ENCODE data around the gene TBC1D22A.

The TBC1D22A gene

DNA sequence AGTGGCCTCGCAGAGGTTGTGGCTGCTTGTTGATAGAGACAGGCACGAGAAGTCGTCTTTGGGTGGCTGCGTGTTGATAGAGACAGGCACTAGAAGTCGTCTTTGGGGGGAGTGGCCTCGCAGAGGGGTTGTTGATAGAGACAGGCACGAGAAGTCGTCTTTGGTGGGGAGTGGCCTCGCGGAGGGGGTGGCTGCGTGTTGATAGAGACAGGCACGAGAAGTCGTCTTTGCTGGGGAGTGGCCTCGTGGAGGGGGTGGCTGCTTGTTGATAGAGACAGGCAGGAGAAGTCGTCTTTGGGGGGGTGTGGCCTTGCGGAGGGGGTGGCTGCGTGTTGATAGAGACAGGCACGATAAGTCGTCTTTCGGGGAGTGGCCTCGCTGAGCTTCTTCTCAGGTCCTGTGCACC lies 328.8 kb downstream of the TBC1D22A start:
- DNase-seq, result no peak

DNA sequence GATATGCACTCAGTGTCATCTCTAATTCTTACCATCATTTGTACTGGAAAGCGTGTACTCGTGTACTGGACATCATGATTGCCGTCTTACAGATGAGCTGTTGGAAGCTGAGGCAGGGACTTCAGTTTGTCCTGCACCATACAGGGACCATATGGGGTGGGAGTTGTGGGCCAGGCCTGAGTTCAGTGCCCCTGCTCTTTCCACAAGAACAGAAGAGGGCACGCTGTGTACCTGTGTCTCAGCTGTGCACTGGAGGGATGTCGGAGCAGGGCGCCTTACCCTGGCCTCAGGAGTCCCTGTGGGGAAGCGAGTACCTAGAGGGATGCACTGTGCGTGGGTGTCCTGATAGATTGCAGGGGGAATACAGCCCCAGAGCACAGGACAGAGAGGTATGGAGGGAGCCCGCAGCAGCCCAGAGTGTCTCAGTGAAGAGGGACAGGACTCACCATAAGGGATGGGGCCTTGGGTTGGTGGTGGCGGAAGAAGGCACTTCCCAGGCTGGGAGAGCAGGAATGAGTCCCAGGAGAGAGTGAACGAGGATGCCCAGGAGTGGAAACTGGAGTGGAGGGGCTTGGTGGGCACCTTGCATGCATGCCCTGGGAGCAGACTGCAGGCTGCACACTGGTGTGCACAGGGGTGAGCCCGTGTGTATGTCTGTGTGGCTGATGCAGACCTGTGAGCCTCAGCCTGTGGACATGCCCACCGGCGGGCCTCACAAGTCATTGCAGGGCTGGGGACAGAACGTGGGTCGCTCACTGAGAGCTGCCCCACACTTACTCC lies 329.7 kb downstream of the TBC1D22A start:
- no peak for DNase-seq

- no peak for DNase-seq
Observed at GRCh38 chr22:47092896-47093311, 330.5 kb downstream of the TBC1D22A start.

- DNase-seq, result no peak
Observed at GRCh38 chr22:47093720-47094119, 331.3 kb downstream of the TBC1D22A start.

- DNase-seq, result peak; percentile 61
Observed at GRCh38 chr22:47094861-47095330, 332.4 kb downstream of the TBC1D22A start.

- peak; percentile 29 for DNase-seq
Observed at GRCh38 chr22:47095395-47096122, 333.1 kb downstream of the TBC1D22A start.

- no peak for DNase-seq
Observed at GRCh38 chr22:47098121-47098520, 335.7 kb downstream of the TBC1D22A start.

- no peak for DNase-seq
Observed at GRCh38 chr22:47098554-47098953, 336.1 kb downstream of the TBC1D22A start.

DNA sequence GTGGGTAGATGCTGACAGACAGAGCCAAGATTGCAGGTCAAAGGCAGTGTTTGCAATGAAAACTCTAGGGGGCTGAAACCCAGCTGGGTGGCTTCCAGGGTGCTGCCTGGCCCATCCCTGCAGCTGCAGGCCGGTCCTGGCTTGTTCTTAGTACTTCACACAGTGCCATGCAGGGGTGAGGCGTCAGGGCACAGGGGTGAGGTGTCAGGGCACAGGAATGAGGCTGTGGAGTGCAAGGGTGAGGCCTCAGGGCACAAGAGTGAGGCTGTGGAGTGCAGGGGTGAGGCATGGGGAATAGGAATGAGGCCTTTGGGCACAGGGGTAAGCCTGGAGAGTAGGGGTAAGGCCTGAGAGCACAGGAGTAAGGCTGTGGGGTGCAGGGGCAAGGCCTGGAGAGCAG lies 337.6 kb downstream of the TBC1D22A start:
- DNase-seq, result no peak

DNA sequence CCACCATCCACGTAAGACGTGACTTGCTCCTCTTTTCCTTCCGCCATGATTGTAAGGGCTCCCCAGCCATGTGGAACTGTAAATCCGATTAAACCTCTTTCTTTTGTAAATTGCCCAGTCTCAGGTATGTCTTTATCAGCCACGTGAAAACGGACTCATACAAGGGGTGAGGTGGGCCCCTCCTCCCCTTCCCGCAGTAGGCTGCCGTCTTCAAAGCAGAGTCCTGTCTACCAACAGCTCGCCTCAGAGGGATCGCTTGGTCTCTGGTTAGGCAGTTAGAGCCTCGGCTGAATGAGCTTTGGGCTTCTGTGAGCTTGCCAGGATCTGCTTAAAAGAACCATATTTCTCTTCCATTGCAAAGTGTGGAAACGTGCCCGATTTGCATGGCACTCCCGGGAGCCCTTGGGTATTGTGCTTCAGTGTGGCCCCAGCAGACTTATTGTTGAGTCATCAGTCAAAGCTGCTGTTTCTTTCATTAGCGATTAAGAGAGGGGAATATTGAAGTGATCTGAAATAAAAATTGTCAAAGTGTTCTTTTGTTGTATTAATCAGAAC lies 338.3 kb downstream of the TBC1D22A start:
- no peak for DNase-seq

DNA sequence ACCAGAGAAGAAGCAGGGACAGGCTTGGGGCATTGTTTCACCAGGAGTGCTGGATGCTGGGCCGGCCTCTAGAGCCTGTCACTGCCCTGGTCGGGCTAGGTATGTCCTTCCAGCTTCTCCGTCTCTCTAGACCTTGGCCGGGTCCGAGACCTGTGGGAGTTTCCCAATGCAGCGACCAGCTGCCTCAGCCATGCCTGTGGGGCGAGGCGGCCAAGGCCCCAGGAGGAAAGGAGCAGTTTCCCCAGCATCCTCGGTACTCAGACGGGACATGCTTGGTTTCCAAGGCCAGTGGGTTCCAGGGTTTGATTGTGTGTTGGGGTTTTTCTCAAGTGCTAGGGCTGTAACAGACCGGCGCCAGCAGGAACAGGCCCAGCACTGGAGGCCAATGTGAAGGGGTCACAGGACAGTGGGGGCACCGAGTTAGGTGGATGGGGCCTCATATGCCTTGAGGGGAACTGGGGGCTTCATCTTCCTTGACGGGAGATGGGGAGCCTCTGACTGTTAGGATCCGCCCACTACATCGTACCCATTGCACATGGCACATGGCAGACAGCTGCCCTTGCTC lies 339.0 kb downstream of the TBC1D22A start:
- no peak for DNase-seq

- DNase-seq, result no peak
Observed at GRCh38 chr22:47102081-47102480, 339.6 kb downstream of the TBC1D22A start.

DNA sequence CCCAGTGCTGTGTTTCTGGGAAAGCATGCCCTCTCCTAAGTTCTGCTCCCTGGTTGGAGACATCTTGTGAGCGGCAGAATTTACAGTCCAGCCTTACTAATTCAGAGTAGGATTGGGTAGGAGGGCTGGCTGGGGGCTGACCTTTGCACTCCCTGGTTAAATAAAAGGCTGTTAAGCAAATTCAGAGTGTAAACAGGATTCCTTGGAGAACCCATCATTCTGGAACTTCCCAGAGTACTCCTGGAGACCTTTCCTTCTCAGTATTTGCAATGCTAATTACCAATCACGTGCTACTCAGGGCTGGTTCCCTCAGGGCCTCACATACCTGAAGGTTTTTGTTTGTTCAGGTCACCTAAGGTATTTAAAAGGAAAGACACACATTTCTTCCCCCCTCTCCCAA lies 340.2 kb downstream of the TBC1D22A start:
- DNase-seq, result no peak

DNA sequence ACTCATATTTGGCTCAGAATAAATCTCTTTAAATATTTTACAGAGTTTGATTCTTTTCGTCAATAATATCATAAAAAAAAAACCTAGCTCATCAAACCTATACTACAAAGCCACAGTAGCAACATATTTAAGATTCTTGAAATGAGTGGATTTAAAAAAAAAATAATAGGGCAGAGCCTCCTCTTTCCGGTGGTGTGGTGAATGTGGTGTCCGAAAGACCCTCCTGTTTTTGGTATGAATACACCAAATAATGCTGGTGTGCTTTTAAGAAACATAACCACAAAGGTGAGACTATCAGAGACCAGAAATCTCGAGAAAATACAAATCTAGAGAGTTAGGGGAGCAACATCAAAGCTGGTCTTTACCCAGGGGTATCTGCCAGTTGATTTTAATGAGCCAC lies 342.6 kb downstream of the TBC1D22A start:
- DNase-seq, result peak; percentile 24

DNA sequence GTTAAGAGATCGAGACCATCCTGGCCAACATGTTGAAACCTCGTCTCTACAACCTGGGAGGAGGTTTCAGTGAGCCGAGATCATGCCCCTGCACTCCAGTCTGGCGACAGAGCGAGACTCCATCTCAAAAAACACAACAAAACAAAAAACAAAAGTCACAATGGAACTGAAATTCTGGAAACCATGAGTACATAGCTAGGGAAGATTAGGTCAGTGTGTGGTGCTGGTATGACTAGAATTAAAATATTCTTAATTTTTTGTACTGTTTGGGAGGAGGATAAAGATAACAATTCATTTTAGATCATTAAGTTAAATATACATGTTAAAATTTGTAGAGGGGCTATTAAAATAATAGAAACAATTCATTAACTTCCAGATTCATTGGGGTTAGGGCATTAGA lies 344.4 kb downstream of the TBC1D22A start:
- DNase-seq, result no peak

DNA sequence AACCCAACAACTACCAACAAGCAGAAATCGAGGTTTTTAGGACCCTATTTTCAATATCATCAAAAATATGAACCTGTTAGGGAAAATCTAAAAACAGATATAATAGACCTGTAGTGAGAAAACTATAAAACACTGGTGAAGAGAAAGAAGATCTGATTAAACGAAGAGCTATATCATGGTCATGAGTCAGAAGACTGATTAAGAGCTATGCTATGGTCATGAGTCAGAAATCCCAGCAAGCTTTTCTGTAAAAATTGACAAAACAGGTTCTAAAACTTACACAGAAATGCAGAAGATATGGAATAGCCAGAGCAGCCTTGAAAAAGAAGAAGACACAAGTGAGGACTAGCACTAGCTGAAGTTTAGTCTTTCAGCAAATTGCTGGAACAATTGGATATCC lies 345.0 kb downstream of the TBC1D22A start:
- no peak for DNase-seq

DNA sequence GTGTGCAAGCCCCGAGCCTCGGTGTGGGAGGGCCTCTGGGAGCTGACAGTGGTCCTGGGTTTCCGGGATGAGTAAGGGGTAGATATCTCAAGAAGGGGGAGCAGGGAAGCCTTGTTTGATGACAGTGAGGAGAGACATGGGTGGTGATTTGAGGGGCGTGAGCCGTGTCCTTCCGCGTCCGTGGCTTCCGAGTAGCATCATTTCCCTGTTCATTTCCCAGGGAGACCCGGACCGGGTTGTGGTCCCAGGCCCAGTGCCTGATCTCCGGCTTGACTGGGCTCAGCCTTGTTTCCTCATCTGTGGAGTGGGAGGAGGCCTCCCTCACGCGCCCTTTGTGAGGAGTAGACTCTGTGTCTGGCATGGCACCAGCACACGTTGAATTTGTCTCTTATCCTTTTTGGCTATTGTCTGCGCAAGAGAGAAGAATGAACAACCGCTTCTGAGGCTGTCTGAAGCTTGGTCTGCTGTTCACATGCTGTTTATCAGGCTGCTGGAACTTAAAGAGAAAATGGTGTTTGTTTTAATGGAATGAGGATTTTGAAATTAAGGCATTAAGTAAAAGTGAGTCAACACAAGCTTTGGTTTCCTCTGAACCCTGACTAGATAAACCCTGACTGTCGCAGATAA lies 348.5 kb downstream of the TBC1D22A start:
- no peak for DNase-seq

GRCh38 chr22:47111626-47112581 lies 349.5 kb downstream of the TBC1D22A start:
- DNase-seq, result no peak

DNA sequence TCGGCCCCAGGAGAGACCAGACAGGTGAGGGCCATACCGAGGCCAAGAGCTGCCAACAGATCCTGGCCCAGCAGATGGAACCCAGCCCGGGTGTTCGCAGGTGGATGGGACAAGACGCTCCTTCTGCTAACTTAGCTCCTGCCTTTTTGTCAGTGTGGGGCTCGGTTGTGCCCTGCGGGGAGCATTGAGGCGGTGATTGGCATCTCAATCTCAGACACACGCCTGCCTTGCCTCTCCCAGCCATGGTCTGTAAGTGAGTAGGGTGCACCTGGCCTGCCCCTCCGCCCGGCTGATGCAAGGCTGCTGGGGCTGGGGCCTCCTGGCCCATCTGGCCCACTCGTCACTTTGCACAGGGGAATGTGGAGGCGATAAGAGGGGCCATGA lies 350.1 kb downstream of the TBC1D22A start:
- DNase-seq, result no peak

DNA sequence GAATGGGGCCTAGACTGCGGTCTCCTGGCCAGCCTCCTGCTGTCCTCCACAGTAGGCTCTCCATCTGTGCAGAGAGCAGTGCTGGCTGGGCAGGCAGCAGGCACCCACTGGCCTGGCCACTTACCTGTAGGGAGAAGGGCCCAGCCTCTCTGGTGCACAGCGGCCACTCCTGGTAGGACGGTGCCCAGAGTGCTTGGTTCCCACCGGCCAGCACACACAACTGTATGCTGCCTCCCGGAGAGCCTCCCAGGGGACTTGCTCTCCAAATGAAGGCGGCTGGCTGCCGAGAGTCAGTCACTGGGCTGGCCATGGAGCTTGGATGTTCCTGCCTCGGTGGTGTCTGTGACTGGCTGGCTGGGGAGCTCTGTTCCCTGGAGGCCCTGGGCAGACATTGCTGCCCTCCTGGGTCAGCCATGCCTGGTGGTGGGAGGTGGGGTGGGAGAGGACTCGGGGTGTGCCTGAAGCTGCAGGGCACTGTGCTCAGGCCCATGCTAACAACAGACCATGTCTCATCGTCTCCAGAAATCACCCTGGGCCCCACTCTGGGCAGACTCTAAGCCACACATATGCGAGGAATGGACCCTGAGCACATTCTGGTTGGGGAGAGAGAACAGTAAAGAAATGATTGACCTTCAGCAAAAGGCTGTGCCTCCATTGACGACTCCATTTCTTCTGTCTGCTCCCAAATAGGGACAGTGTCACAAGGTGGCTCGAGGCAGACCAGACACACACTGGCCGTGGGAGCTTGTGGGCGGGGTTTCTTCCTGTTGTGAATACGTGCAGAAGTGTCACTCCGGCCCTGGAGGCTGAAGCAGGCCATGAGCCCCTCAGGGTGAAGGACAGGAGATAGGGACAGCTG lies 350.8 kb downstream of the TBC1D22A start:
- no peak for DNase-seq

- no peak for DNase-seq
Observed at GRCh38 chr22:47113853-47114415, 351.5 kb downstream of the TBC1D22A start.

All from activated CD4-positive, alpha-beta T cell treated with anti-CD3 and anti-CD28 coated beads, Interleukin-10, Interleukin-2, amounts not matched to agents 100 ng/mL and 50 ng/mL, durations not matched to agents 16 hours and 8 hours (primary cell).